Central memory CD8-positive, alpha-beta T cell (primary cell): Measurements from ENCODE around the gene KCNAB1.
"Not testable (repeated sequence)": the region's sequence is repeated elsewhere in the genome, so short reads cannot be mapped to it uniquely, and the experiment has no call there.

Experiments used
- ATAC-seq: fragments of 150-1000 bp; cut with Tn5 transposase; replicated peaks from 2 replicates; pipeline ENCODE4 v1.10.0; 2022; ENCODE audit warnings: mild to moderate bottlenecking, moderate FRiP score, moderate number of reproducible peaks; ENCODE audit not compliant: poor library complexity, severe bottlenecking; ENCODE audit errors: extremely low read depth
- DNase-seq, 2 donors: peaks; one replicate each; pipeline ENCODE4 v3.0.0; 2021; ENCODE audit warnings: low spot score in 2 of 2
- H3K27ac Mint-ChIP-seq: one replicate; pipeline ENCODE4 v1.8.0; 2022; ENCODE audit warnings: low read depth, mild to moderate bottlenecking, moderate library complexity, mixed read lengths
- H3K27me3 Mint-ChIP-seq: one replicate; pipeline ENCODE4 v1.8.0; 2022; ENCODE audit warnings: mixed read lengths
- H3K36me3 Mint-ChIP-seq: one replicate; pipeline ENCODE4 v1.8.0; 2022; ENCODE audit warnings: mild to moderate bottlenecking, moderate library complexity, mixed read lengths; ENCODE audit not compliant: insufficient read depth
- H3K4me1 Mint-ChIP-seq: one replicate; pipeline ENCODE4 v1.8.0; 2022; ENCODE audit warnings: mixed read lengths
- H3K4me3 Mint-ChIP-seq: one replicate; pipeline ENCODE4 v1.8.0; 2022; ENCODE audit warnings: mild to moderate bottlenecking, moderate library complexity, mixed read lengths
- H3K9me3 Mint-ChIP-seq: one replicate; pipeline ENCODE4 v1.8.0; 2022; ENCODE audit warnings: mixed read lengths

KCNAB1 gene

GRCh38 chr3:156217674-156218352 is 97.4 kb downstream of the KCNAB1 start:
- DNase-seq (no peak), ATAC-seq (no peak)
- H3K27ac Mint-ChIP-seq, result no peak overlapping the region
- no peaks in the 10 kb centered on the region for H3K9me3 Mint-ChIP-seq
- H3K36me3 Mint-ChIP-seq, result peaks cover 2% of the 10 kb centered on the region
- no peaks in the 10 kb centered on the region for H3K4me1 Mint-ChIP-seq
- peaks cover 69% of the 10 kb centered on the region for H3K27me3 Mint-ChIP-seq
- H3K4me3 Mint-ChIP-seq, result no peak overlapping the region

- DNase-seq, result no peak
These were observed 98.0 kb downstream of the KCNAB1 start for GRCh38 chr3:156218353-156218744.

DNA sequence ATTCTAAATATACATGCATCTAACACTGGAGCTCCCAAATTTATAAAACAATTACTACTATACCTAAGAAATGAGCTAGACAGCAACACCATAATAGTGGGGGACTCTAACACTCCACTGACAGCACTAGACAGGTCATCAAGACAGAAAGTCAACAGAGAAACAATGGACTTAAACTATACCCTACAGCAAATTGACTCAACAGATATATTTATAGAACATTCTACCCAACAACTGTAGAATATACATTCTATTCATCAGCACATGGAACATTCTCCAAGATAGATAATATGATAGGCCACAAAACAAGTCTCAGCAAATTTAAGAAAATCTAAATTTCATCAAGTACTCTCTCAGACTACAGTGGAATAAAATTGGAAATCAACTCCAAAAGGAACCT is 102.0 kb downstream of the KCNAB1 start:
- not testable (repeated sequence) for H3K27ac Mint-ChIP-seq, ATAC-seq, H3K36me3 Mint-ChIP-seq, DNase-seq, H3K9me3 Mint-ChIP-seq, H3K4me3 Mint-ChIP-seq, H3K4me1 Mint-ChIP-seq
- peaks cover 60% of the 10 kb centered on the region for H3K27me3 Mint-ChIP-seq

More at GRCh38 chr3:156218353-156218744, 98.0 kb downstream of the KCNAB1 start:
- H3K4me3 Mint-ChIP-seq, result no peak overlapping the region
- no peaks in the 10 kb centered on the region for H3K9me3 Mint-ChIP-seq
- H3K27ac Mint-ChIP-seq, result no peak overlapping the region
- no peak for ATAC-seq
- H3K4me1 Mint-ChIP-seq, result no peaks in the 10 kb centered on the region
- H3K27me3 Mint-ChIP-seq, result peaks cover 64% of the 10 kb centered on the region
- H3K36me3 Mint-ChIP-seq, result peaks cover 2% of the 10 kb centered on the region

DNA sequence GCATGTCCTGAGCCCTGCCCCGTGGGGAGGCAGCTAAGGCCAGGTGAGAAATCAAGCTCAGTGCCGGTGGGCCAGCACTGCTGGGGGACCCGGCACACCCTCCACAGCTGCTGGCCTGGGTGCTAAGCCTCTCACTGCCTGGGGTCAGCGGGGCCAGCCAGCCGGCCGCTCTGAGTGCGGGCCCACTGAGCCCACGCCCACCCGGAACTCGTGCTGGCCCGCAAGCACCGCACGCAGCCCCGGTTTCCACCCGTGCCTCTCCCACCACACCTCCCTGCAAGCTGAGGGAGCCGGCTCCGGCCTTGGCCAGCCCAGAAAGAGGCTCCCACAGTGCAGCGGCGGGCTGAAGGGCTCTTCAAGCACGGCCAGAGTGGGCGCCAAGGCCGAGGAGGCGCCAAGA is 103.7 kb downstream of the KCNAB1 start:
- not testable (repeated sequence) for H3K4me1 Mint-ChIP-seq, H3K4me3 Mint-ChIP-seq, DNase-seq, H3K36me3 Mint-ChIP-seq, H3K9me3 Mint-ChIP-seq, ATAC-seq, H3K27ac Mint-ChIP-seq
- peaks cover 48% of the 10 kb centered on the region for H3K27me3 Mint-ChIP-seq

DNA sequence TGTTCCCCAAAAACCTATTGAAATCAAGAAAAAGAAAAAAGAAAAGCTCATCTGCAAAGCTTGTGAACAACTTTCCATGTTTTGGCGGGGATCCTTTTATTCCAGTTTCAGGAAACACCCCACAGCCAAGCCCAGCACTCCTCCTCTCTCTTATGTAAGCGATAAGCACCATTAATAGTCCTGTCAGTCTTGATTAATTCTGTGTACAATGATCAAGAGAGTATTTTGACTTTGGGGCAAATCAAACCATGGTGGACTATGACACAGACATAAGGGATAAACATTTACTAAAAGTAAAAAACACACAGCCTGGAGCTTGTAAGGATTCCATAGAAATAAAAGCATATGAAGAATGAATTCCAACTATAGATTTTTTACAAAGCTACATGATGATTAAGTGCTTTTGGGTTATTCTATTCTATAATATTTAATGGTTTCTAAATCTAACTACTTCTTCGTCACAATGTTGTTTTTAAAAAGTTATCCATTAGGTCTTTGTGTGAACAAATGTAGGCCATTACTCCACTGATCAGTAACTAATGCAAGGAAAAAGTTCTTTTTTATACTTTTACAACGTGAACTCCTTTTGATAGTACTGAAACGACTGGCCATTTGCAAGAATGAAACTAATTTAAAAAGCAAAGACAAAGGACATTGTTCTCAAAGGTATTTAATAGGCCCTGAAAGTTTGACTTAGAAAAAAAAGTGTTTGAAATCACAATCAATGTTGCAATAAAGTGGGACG is 106.5 kb downstream of the KCNAB1 start:
- Mint-ChIP-seq H3K4me1 (no peaks in the 10 kb centered on the region), H3K27me3 (peaks cover 42% of the 10 kb centered on the region), H3K27ac (no peak overlapping the region), H3K9me3 (no peaks in the 10 kb centered on the region), H3K4me3 (no peak overlapping the region), H3K36me3 (no peaks in the 10 kb centered on the region)
- no peak for DNase-seq
- ATAC-seq, result no peak

DNA sequence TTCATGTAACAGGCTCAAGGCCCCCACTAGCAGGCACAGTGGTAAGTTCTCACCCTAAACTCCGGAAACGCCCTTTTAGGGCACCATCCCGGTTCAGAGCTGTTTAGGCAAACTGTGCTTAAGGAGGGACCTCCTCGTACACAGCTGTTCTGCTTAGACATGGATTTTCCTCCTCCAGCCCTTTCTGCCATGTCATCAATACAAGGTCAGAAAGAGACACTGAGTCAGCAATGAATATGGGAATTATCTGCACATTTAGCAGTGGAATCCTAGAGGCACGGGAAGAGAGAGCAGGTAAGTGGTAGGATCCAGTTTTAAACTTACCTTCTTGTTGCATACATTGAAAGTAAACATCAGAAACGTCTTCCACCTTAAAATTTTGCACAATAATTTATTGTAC is 107.3 kb downstream of the KCNAB1 start:
- H3K9me3 Mint-ChIP-seq, result no peaks in the 10 kb centered on the region
- DNase-seq, result no peak
- H3K4me1 Mint-ChIP-seq, result no peaks in the 10 kb centered on the region
- peaks cover 35% of the 10 kb centered on the region for H3K27me3 Mint-ChIP-seq
- H3K4me3 Mint-ChIP-seq, result no peak overlapping the region
- H3K27ac Mint-ChIP-seq, result no peak overlapping the region
- H3K36me3 Mint-ChIP-seq, result no peaks in the 10 kb centered on the region
- ATAC-seq, result no peak

DNA sequence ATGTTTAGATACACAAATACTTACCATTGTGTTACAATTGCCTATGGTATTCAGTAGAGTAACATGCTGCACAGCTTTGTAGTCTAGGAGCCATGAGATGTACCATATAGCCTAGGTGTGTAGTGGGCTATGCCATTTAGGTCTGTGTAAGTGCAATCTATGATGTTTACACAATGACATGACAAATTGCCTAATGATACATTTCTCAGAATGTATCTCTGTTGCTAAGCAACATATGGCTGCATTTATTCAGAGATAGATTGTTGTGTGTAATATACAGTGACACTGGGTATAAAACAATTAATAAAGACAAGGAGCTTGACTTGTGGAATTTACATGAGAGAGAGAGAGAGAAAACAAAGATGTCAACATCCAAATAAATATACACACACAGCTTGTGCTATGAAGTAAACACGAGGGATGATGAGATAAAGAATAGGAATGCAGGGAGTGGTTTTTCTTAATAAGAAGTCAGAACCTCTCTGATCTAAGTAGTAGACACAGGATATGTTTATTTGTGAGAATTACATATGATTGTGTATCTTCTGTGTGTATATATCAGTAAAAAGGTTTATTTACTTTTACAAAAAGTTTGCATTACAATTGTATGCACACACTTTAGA is 110.0 kb downstream of the KCNAB1 start:
- H3K36me3 Mint-ChIP-seq, result no peaks in the 10 kb centered on the region
- H3K9me3 Mint-ChIP-seq, result no peaks in the 10 kb centered on the region
- H3K27ac Mint-ChIP-seq, result no peak overlapping the region
- ATAC-seq (no peak), DNase-seq (no peak)
- no peaks in the 10 kb centered on the region for H3K4me1 Mint-ChIP-seq
- H3K27me3 Mint-ChIP-seq, result peaks cover 38% of the 10 kb centered on the region
- H3K4me3 Mint-ChIP-seq, result no peak overlapping the region

DNA sequence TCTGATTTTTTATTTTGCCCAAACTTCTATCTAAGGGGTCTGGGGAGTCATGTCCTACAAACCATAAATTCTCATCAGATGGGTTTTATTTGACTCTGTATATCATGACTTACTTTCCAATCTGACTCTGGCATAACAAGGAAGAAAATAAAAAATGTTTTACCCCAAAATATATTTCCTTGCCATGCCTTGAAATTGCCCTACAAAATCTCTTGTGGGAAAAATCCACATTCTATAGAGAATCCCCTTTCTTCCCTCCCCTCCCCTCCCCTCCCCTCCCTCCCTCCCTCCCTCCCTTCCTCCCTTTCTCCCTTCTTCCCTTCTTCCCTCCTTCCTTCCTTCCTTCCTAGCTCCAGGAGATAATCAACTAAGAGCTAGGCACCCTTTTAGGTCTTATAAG is 110.8 kb downstream of the KCNAB1 start:
- not testable (repeated sequence) for H3K9me3 Mint-ChIP-seq, H3K4me1 Mint-ChIP-seq, H3K36me3 Mint-ChIP-seq, DNase-seq, H3K4me3 Mint-ChIP-seq, H3K27ac Mint-ChIP-seq, ATAC-seq
- H3K27me3 Mint-ChIP-seq, result peaks cover 37% of the 10 kb centered on the region

DNA sequence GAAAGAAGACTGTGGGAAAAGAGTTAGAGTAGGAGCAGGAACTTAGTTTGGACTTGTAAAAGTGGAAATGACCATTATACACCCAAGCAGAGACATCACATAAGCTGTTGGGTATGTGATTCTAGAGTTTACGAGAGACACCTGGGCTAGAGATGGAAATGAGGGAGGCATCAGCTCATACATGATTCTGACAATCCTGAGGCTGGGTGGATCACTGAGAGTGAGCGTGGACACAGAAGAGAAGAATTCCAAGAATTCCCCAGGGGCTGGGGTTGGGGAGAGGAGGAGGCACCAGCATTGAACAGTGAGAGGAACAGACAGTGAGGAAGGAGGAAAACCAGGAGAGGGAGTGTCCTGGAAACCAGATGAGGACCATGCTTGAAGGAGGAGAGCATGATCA is 113.5 kb downstream of the KCNAB1 start:
- no peaks in the 10 kb centered on the region for H3K36me3 Mint-ChIP-seq
- no peak overlapping the region for H3K4me3 Mint-ChIP-seq
- H3K9me3 Mint-ChIP-seq, result no peaks in the 10 kb centered on the region
- no peaks in the 10 kb centered on the region for H3K4me1 Mint-ChIP-seq
- ATAC-seq (no peak), DNase-seq (no peak)
- no peak overlapping the region for H3K27ac Mint-ChIP-seq
- peaks cover 45% of the 10 kb centered on the region for H3K27me3 Mint-ChIP-seq

- H3K27ac Mint-ChIP-seq, result no peak overlapping the region
- H3K9me3 Mint-ChIP-seq, result no peaks in the 10 kb centered on the region
- no peak overlapping the region for H3K4me3 Mint-ChIP-seq
- DNase-seq (no peak), ATAC-seq (no peak)
- H3K27me3 Mint-ChIP-seq, result peaks cover 28% of the 10 kb centered on the region
- no peaks in the 10 kb centered on the region for H3K4me1 Mint-ChIP-seq
- H3K36me3 Mint-ChIP-seq, result no peaks in the 10 kb centered on the region
These were observed 116.3 kb downstream of the KCNAB1 start for GRCh38 chr3:156236556-156237260.

DNA sequence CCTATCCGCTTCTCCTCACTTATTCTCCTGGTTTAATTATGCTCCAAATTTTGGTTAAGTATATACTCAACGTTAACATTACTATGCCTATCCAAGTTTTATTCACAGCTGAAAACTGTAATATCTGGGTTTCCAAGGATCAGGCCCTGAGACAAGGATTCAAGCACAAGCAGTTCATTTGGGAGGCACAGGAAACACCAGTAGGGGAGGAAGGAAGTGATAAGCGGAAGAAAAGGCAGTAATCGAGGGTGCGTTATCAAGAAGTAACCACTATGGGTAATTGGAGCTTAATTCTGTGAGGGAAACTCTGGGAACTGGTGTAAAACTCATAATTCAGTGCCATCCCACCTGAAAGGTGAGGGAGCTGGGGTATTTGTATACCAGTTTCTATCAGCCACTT is 120.3 kb downstream of the KCNAB1 start:
- no peaks in the 10 kb centered on the region for H3K36me3 Mint-ChIP-seq
- peaks cover 33% of the 10 kb centered on the region for H3K27me3 Mint-ChIP-seq
- H3K4me1 Mint-ChIP-seq, result no peaks in the 10 kb centered on the region
- ATAC-seq (no peak), DNase-seq (no peak)
- H3K27ac Mint-ChIP-seq, result no peak overlapping the region
- no peak overlapping the region for H3K4me3 Mint-ChIP-seq
- no peaks in the 10 kb centered on the region for H3K9me3 Mint-ChIP-seq

DNA sequence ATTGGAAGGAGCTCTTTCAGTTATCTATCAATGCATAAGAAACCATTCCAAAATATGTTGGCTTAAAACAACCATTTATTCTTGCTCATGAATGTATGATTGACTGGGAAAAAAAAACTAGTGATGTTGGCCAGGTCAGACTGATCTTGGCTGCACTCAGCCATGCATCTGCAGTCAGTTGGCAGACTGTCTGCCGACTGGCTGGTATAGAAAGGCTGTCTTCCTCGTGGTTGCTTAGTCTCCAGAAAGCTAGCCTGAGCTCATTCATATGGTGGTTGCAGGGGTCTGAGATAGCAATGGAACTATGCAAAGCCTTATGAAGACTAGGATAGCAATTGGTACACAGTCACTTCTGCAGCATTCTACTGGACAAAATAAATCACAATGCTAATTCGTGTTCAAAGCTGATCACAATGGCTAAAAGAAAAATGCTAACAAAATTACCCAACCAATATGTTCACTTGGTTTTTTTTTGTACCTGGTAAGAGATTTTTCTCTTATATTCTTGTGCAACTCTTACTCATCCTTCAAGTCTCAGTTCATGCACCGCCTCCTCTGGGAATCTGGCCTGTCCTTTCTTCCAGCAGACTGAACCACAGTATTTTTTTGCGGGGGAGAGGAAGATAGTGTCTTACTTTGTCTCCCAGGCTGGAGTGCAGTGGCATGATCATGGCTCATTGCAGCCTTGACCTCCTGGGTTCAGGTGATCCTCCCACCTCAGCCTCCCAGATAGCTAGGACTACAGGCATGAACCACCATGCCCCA is 126.8 kb downstream of the KCNAB1 start:
- H3K9me3 Mint-ChIP-seq, result no peaks in the 10 kb centered on the region
- no peaks in the 10 kb centered on the region for H3K4me1 Mint-ChIP-seq
- no peak overlapping the region for H3K27ac Mint-ChIP-seq
- DNase-seq, result no peak
- H3K27me3 Mint-ChIP-seq, result peaks cover 81% of the 10 kb centered on the region
- H3K36me3 Mint-ChIP-seq, result no peaks in the 10 kb centered on the region
- no peak overlapping the region for H3K4me3 Mint-ChIP-seq
- no peak for ATAC-seq
